ENCODE results near the gene MPL. TPM values are rescaled to one million over a fixed set of nuclear protein-coding genes. Genes with fewer than 3 reads are reported as not detected.
A peak's percentile ranks its signal among the peaks of the same experiment; 100 is the strongest.
"Not testable (repeated sequence)": the region's sequence is repeated elsewhere in the genome, so short reads cannot be mapped to it uniquely, and the experiment has no call there.

Gene MPL
- total RNA-seq, 1 donor from 2014 or later: 0.08 TPM

- DNase-seq (ENCODE audit: low read depth): no peak
Observed at GRCh38 chr1:43373066-43373940, 35.7 kb downstream of the MPL start.

GRCh38 chr1:43376723-43377235 is 39.2 kb downstream of the MPL start:
- DNase-seq (ENCODE audit: low read depth): no peak

GRCh38 chr1:43377831-43378230 is 40.2 kb downstream of the MPL start:
- DNase-seq (ENCODE audit: low read depth): no peak

DNA sequence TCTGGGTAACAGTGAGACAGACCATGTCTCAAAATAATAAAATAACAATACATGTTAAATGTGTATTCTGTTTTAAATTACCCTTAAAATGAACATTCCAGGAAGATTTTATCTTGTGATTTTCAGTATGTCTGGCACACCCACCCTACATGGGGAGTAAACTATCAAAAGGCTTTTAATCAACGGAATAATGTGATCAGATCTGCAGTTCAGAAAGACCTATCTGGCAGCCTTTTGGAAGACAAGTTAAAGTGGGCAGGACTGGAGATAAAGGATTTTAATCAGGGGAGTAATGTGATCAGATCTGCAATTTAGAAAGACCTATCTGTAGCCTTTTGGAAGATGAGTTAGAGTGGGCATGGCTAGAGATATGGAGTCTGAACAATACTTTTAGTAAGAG is 41.9 kb downstream of the MPL start:
- no peak for DNase-seq (ENCODE audit: low read depth)

GRCh38 chr1:43381612-43382011 is 44.0 kb downstream of the MPL start:
- peak; percentile 39 for DNase-seq (ENCODE audit: low read depth)

DNA sequence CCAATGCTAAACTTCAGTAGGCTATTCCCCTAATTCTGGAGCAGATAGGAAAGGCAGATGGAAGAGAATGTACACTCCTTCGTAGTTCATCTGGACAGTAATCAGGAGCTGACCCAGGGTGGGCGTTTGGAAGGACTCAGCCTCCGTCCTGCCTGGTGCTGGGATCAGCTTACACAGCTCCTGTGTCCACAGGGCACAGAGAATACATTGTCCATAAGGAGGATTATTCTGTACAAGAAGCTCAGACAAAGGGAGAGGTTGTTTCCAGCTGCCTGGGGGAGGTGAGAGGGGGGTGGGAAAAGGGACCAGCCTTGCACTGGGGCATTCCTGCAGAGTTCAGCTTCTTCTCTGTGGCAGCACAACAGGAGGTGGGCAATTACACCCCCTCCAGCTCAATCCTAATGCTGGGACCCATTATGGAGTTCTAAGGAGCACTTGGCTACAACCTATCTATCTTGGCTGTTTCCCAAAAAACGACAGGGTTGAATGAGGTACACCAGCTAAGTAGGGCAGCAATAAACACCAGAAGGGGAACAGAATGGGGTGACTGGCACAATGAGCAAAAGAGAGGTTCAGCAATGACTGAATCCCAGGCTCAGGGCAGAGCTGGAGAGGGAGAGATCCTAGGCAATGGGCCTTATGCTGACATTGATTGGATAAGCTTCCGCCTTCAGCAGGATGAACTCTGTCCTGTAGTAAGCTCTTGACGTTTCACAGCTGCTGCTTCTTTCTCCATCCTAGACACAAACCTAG is 44.6 kb downstream of the MPL start:
- no peak for DNase-seq (ENCODE audit: low read depth)

DNA sequence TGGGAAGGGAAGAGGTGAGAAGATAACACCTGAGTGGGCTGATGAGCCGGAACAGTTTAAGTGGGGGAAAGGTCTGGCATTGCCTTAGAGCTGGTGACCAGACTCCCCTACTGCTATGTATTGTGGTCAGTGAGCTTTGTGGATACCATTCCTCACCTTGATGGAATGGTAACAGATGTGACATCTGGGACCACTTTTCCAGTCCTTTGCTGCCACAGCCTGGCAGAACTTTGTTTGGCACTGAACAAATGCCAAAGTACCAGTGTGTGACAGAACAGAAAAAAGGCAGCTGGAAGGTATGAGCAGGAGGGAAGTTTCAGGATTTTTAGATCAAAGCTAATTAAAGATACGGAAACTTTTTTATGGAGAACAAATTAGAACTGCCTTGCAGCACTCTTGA is 45.8 kb downstream of the MPL start:
- DNase-seq (ENCODE audit: low read depth): peak; percentile 72

- no peak for DNase-seq (ENCODE audit: low read depth)
Observed at GRCh38 chr1:43386676-43387075, 49.1 kb downstream of the MPL start.

DNA sequence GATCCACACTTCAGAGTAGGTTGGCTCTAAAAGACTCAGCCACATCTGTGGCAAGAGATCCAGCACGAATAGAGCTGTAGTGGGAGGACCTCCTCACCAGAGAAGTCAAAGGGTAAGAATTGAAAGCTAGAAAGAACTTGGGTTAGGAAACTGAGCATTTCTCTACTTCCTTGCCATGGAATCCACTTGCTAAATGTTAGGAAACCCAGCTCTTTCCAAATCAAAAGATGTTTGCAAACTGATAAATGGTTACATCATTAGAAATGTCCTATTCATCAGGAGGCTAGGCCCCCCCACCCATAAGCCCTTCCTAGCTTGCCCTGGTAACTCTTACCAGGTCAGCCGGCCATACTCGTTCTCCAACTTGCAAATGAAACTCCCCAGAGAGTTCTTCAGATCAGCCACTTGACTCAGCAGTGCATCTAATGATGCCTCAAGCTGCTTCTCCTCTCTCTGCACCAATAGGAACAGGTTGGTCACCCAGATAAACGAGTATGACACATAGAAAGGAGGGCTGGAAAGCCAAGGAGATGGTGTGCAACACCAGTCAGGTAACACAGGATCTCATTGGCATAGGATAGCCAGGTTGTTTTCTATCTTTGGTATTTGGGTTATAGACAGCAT is 50.5 kb downstream of the MPL start:
- no peak for DNase-seq (ENCODE audit: low read depth)

DNA sequence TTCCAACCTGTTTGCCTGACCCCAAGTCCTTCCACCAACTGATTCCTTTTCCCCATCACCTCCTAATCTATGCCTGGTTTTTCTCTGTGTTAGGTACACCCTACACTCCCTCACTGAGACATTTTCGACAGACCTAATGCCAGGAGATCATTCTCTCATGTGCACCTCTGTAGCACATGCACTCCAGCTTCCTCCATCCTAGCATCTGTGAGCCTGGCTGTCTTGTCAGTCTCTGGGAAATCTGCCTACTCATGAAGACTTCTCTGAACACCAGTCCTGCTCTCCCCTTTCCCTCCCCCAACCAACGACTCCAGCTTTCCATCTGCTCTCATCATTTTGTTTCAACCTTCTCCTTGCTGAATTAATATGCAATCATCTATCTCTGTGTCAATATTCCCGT is 51.0 kb downstream of the MPL start:
- no peak for DNase-seq (ENCODE audit: low read depth)

DNA sequence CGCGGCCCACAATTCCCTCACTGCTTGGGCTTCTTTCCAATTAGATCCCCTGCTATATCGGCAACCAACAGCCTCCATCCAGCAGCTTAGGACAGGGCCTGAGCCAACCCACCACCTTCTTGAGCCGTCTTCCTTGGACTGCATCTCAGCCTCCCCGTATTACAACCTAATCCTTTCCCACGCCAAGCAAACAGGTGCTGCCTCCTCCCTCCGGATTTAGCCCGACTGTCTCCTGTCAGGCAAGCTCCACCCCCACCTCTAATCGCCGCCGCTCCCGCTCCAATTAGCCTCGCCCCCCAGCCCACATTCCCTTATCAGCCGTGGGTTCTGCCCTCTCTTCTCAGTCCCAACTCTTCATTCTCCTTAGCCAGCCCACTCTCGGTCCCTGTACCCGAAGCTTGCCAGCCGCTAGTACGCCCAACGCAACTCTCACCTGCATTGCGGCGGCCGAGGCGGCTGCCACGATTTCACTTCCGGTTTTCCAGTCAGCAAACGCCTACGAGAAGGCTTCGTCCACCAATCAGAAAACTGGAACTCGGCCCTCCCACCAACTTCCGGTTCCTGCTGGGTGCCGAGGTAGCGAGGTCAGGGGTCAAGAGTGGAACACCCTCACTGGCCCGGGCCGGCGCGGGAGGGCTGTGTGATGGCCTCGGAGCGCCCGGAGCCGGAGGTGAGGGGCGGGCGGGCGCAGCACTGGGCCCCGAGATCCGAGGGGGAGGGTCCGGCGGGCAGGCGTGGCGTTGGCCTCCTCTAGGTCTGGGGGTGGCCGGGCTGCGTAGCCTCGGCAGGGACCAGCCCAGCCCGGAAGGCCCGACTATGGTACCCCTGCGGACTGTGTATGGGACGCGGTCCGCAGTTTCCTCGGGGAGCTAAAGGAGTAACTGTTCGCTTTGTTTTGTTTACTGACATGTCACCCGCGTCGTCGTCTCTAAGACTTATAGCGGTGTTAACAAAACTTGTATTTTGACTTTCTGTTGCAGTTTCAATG is 52.0 kb downstream of the MPL start, which contains the start of the genes MED8 and SZT2:
MED8 (minus strand) TSS at position 475 of the 988 bp plus-strand sequence; CDS start at position 439, 36 bp downstream.
SZT2 (plus strand) TSS at position 574 of the 988 bp plus-strand sequence; CDS start at position 644, 70 bp downstream.
- peak; percentile 96 for DNase-seq (ENCODE audit: low read depth)

DNA sequence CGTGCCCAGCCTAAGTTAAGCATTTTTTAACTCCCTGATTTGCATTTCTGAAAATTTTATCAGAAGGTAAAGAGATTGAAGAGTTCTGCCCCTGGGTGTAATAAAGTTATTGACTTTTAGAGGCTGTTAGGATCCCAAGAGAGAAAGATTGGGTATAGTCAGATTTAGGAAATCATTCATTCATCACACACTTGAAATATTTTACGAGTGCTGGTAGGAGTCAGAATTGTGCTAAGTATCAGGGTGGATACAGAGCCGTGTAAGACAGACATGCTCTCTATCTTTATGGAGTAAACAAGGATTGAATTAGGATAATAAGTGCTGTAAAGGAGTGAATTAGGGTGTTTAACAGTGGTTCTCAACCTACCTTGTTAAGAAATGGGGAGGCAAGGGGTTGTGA is 55.1 kb downstream of the MPL start:
- DNase-seq (ENCODE audit: low read depth): no peak

GRCh38 chr1:43395523-43395922 is 57.9 kb downstream of the MPL start:
- no peak for DNase-seq (ENCODE audit: low read depth)

DNA sequence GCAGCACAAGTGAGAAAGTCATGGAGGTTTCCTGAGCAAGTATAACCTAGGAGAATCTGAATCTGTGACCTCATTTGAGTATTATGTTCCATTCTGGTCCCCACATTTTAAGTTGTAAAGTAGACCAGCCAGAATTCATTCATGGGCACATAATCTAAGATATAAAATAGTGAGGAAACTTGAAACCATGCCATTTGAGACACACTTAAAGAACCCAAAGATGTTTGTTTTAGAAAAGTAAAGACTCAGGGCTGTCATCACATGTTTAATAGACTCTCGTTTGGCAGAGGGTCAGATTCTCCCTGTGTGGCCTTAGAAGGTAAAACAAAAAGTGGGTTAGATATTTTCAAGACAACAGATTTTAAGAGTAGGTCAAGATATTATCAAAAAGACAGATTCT is 58.4 kb downstream of the MPL start:
- DNase-seq (ENCODE audit: low read depth): no peak

DNA sequence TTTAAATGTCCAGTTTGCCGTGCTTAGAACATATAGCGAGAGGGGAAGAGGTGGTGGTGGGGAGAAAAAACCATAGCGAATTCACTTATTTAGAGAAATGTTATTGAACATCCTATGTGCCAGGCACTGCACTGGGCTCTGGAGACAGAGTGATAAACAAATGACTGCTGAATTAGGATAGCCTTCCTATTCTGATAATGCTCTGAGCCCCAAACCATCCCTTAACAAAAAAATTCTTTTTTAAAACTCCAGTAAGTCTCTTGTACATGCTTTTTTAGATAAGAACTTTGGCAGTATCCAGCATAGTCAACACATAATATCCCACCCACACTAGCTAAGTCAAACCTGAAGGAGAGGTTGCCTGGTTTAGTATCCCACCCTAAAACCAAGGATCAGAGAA is 60.6 kb downstream of the MPL start:
- DNase-seq (ENCODE audit: low read depth): no peak

GRCh38 chr1:43400441-43400840 is 62.8 kb downstream of the MPL start:
- not testable (repeated sequence) for DNase-seq (ENCODE audit: low read depth)

DNA sequence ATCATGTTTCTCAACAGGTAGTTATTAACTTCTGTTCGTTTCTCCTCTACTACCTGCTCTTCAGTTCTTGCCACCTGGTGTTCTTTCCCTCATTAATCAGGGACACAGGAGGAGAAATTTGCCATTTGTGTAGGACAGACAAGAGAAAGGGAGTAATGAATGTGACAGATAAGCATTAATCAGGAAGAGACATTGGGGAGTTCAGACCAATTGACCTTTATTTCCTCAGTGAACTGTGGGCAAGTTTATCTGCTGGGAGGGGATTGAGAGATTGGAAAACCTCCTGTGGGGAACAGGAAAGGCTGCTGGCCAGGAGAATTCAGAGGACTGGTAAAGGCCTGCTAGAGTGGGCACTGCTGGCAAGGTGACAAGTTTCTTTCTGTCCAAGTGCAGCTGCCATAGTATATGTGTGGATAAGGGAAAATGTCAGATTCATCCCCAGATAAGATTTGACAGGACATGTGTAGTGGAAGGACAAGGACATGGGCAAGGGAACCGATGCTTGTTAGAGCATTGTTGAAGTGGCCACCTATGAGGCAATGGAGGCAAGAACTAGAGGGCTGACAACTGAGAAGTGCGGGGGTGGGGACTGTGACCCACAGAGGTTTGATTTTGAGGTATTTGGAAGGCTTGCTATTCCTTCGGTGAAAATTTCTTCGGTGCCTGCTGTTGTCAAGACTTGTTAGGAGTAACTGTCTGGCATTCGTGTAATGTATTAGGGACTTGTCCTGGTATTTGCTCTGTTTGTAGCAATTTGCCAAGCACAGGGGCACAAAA is 64.7 kb downstream of the MPL start:
- no peak for DNase-seq (ENCODE audit: low read depth)

All from myocyte (in vitro differentiated cells).